Lower lobe of right lung (tissue), 2 donors: ENCODE results near the gene RFPL1. TPM values are rescaled to one million over a fixed set of nuclear protein-coding genes. Genes with fewer than 3 reads are reported as not detected.

Source experiments
- ATAC-seq, 2 donors: fragments of 200-7000 bp; cut with Tn5 transposase; one replicate each; pipeline ENCODE4 v1.9.1; 2020 to 2022; ENCODE audit warnings: mild to moderate bottlenecking in 2 of 2, moderate library complexity in 2 of 2
- DNase-seq: peaks from one replicate; pipeline ENCODE4 v3.0.0-alpha.2; 2020
- H3K27ac ChIP-seq: fragments of 200-600 bp; one replicate; pipeline ENCODE4 v1.8.0; 2022
- H3K27me3 ChIP-seq: fragments of 200-600 bp; one replicate; pipeline ENCODE4 v1.8.0; 2022; ENCODE audit warnings: low read depth
- H3K36me3 ChIP-seq: fragments of 200-600 bp; one replicate; pipeline ENCODE4 v1.8.0; 2022; ENCODE audit warnings: mild to moderate bottlenecking
- H3K4me1 ChIP-seq: fragments of 200-600 bp; one replicate; pipeline ENCODE4 v1.8.0; 2022
- H3K4me3 ChIP-seq: fragments of 200-600 bp; one replicate; pipeline ENCODE4 v1.8.0; 2022; ENCODE audit warnings: mild to moderate bottlenecking
- H3K9me3 ChIP-seq: fragments of 200-600 bp; one replicate; pipeline ENCODE4 v1.8.0; 2022
- CTCF ChIP-seq: fragments of 200-600 bp; IDR thresholded peaks from one replicate; pipeline ENCODE4 v1.8.0; 2022; ENCODE audit warnings: antibody characterized with exemption, mild to moderate bottlenecking
- intact Hi-C: fragments of 100-400 bp; cut with DNase I; formaldehyde crosslinking; loops from one replicate; pipeline ENCODE4 v1.11.0; 2022
- total RNA-seq: library from RNA; stranded (reverse); fragmentation: NEBNext Ultra II Directional; extraction: Animal tissue kit (Norgen Biotek cat#: 25700); gene quantifications from one replicate; pipeline ENCODE4 v1.2.1, GENCODE V29; 2021
- donor health status: DM: no; HTN: yes; CAD: no; lungs with severe emphysema.

Gene RFPL1
- total RNA-seq, 1 donor from 2014 or later: not detected

DNA sequence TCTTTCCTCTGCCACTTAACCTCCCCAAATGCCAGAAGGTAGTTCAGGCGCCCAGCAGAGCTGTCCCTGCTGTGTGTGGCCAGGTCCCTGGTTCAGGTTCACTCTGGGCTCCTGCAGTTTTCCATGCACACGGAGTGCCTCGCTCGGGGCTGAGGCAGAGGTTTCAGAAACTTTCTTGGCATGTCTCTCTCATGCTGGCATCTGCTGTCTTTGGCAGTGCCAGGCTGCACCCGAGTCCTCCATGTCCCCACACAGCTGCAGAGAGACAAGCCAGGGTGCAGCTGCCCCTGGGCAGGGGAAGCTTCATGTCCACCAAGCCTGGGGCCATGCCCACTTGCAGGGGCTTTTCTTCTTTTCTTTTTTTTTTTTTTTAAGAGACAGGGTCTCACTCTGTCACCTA is 34.6 kb downstream of the RFPL1 start:
- H3K9me3 ChIP-seq: no peaks in the 10 kb centered on the region
- ATAC-seq (no peak), DNase-seq (no peak)
- H3K36me3 ChIP-seq: no peaks in the 10 kb centered on the region
- no peaks in the 10 kb centered on the region for H3K4me1 ChIP-seq
- no peak for TF ChIP-seq CTCF
- no peak overlapping the region for H3K27ac ChIP-seq
- peaks cover 22% of the 10 kb centered on the region for H3K27me3 ChIP-seq
- intact Hi-C loops: no loop called here
- no peak overlapping the region for H3K4me3 ChIP-seq

GRCh38 chr22:29475550-29475949 is 37.2 kb downstream of the RFPL1 start:
- peaks cover 38% of the 10 kb centered on the region for H3K27me3 ChIP-seq

DNA sequence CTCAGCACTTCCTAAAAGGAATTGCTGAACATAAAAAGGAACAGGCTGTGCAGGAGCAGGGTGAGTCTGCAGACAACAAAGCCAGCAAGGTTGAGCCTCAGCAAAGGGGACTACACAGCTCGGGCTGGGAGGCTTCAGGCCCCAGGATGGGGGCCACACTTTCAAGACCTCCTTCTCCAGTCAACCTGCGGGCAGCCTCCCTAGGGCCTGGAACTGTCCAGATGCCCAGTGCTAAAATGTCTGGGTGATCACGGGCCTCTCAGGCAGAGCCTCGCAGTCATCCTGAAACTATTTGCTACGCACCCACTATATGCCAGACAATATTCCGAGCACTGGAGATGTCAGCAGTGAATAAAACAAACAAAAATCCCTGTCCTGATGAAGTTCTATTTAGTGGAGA is 37.7 kb downstream of the RFPL1 start:
- H3K9me3 ChIP-seq: no peaks in the 10 kb centered on the region
- H3K4me3 ChIP-seq: no peak overlapping the region
- H3K36me3 ChIP-seq: no peaks in the 10 kb centered on the region
- peaks cover 11% of the 10 kb centered on the region for H3K4me1 ChIP-seq
- no peak for ATAC-seq
- no peak for TF ChIP-seq CTCF
- no peak overlapping the region for H3K27ac ChIP-seq
- peaks cover 38% of the 10 kb centered on the region for H3K27me3 ChIP-seq
- intact Hi-C loops: no loop called here
- no peak for DNase-seq

More at GRCh38 chr22:29475550-29475949, 37.2 kb downstream of the RFPL1 start:
- intact Hi-C loops: no loop called here
- no peak for DNase-seq
- Histone ChIP-seq H3K9me3 (no peaks in the 10 kb centered on the region), H3K36me3 (no peaks in the 10 kb centered on the region), H3K27ac (no peak overlapping the region), H3K4me1 (peaks cover 7% of the 10 kb centered on the region), H3K4me3 (no peak overlapping the region)
- TF ChIP-seq CTCF: no peak
- ATAC-seq: no peak

GRCh38 chr22:29477723-29478318 is 39.4 kb downstream of the RFPL1 start:
- Histone ChIP-seq H3K4me1 (peaks cover 13% of the 10 kb centered on the region), H3K27me3 (peaks cover 53% of the 10 kb centered on the region), H3K9me3 (no peaks in the 10 kb centered on the region), H3K4me3 (no peak overlapping the region), H3K27ac (no peak overlapping the region), H3K36me3 (no peaks in the 10 kb centered on the region)
- intact Hi-C loops: no loop called here
- DNase-seq (no peak), ATAC-seq (no peak)
- TF ChIP-seq CTCF: no peak

- no peak for DNase-seq
- Histone ChIP-seq H3K4me3 (no peak overlapping the region), H3K4me1 (peaks cover 13% of the 10 kb centered on the region), H3K9me3 (no peaks in the 10 kb centered on the region), H3K36me3 (no peaks in the 10 kb centered on the region), H3K27ac (no peak overlapping the region), H3K27me3 (peaks cover 58% of the 10 kb centered on the region)
- TF ChIP-seq CTCF: no peak
- ATAC-seq: no peak
- intact Hi-C loops: no loop called here
Measured at GRCh38 chr22:29478326-29479276, 40.2 kb downstream of the RFPL1 start.
